IMR-90 (cell line): Measurements from ENCODE around the gene FSIP1. TPM values are rescaled to one million over a fixed set of nuclear protein-coding genes. Genes with fewer than 3 reads are reported as not detected.

Experiments used
- ATAC-seq: fragments of 200-7000 bp; cut with Tn5 transposase; 2 replicates; pipeline ENCODE4 v1.9.1; 2020; ENCODE audit warnings: low read depth, mild to moderate bottlenecking, moderate library complexity
- BruUV-seq: library from RNA; stranded (reverse); fragments of 400-500 nt; replicated peaks from 2 replicates; lab custom pipeline; 2021; lab: Mats Ljungman, UMichigan
- CTCF ChIA-PET: fragments of 300-600 bp; formaldehyde crosslinking; extraction: SDS; loops from one replicate; lab custom pipeline; 2021; ENCODE audit warnings: antibody characterized with exemption; lab: Yijun Ruan, JAX
- POLR2A ChIA-PET: fragments of 300-600 bp; sonication (Branson Sonifier 250); formaldehyde crosslinking; loops from one replicate; lab custom pipeline; 2022; ENCODE audit warnings: antibody characterized with exemption; ENCODE audit not compliant: unreplicated experiment; lab: Charles Lee
- DNase-seq: peaks from one replicate; pipeline ENCODE4 v3.0.0; 2013
- H2AFZ ChIP-seq: replicated peaks from 2 replicates; pipeline ENCODE3; 2013; ENCODE audit warnings: low read length, mild to moderate bottlenecking; ENCODE audit not compliant: poor library complexity
- H2AK5ac ChIP-seq: 2 replicates; pipeline ENCODE4 v1.6.1; 2013; ENCODE audit warnings: low read depth, low read length, inconsistent platforms
- H2AK9ac ChIP-seq: replicated peaks from 2 replicates; pipeline ENCODE3; 2013; ENCODE audit warnings: mild to moderate bottlenecking, low read depth, low read length, moderate library complexity; ENCODE audit not compliant: poor library complexity
- H2BK120ac ChIP-seq: 2 replicates; pipeline ENCODE4 v1.6.1; 2013; ENCODE audit warnings: low read depth, low read length, inconsistent platforms
- H2BK15ac ChIP-seq: 3 replicates; pipeline ENCODE4 v1.6.1; 2013; ENCODE audit warnings: low read depth, low read length, inconsistent platforms
- H2BK20ac ChIP-seq: 2 replicates; pipeline ENCODE4 v1.6.1; 2013; ENCODE audit warnings: low read depth, mild to moderate bottlenecking, inconsistent platforms, low read length, moderate library complexity
- H2BK5ac ChIP-seq: 2 replicates; pipeline ENCODE4 v1.6.1; 2013; ENCODE audit warnings: mild to moderate bottlenecking, low read depth, low read length, inconsistent platforms; ENCODE audit not compliant: poor library complexity, severe bottlenecking
- H3K14ac ChIP-seq: replicated peaks from 2 replicates; pipeline ENCODE4 v1.6.1; 2013; ENCODE audit warnings: low read depth, low read length, inconsistent platforms
- H3K18ac ChIP-seq: 2 replicates; pipeline ENCODE4 v1.6.1; 2013; ENCODE audit warnings: low read depth, low read length, control low read depth
- H3K23ac ChIP-seq: 2 replicates; pipeline ENCODE4 v1.6.1; 2013; ENCODE audit warnings: low read depth, low read length, inconsistent platforms
- H3K27ac ChIP-seq: 2 replicates; pipeline ENCODE4 v1.5.1; 2013; ENCODE audit warnings: mild to moderate bottlenecking, control low read depth, low read length; ENCODE audit not compliant: insufficient read depth
- H3K27me3 ChIP-seq: 2 replicates; pipeline ENCODE4 v1.6.1; 2013; ENCODE audit warnings: low read length; ENCODE audit not compliant: control insufficient read depth, insufficient read depth
- H3K36me3 ChIP-seq: 2 replicates; pipeline ENCODE4 v1.6.1; 2013; ENCODE audit warnings: low read length, mixed read lengths; ENCODE audit not compliant: control insufficient read depth, insufficient read depth
- H3K4ac ChIP-seq: 2 replicates; pipeline ENCODE4 v1.6.1; 2013; ENCODE audit warnings: low read depth, low read length, inconsistent platforms
- H3K4me1 ChIP-seq: 2 replicates; pipeline ENCODE4 v1.6.1; 2013; ENCODE audit warnings: low read length, mixed read lengths; ENCODE audit not compliant: control insufficient read depth, insufficient read depth
- H3K4me2 ChIP-seq: 2 replicates; pipeline ENCODE4 v1.6.1; 2013; ENCODE audit warnings: low read depth, mild to moderate bottlenecking, control low read depth, low read length, moderate library complexity
- H3K4me3 ChIP-seq: 2 replicates; pipeline ENCODE4 v1.5.1; 2013; ENCODE audit warnings: low read depth, mild to moderate bottlenecking, control low read depth, low read length, moderate library complexity; ENCODE audit not compliant: insufficient read depth
- H3K56ac ChIP-seq: 2 replicates; pipeline ENCODE4 v1.6.1; 2013; ENCODE audit warnings: low read length, inconsistent platforms; ENCODE audit not compliant: insufficient read depth; ENCODE audit errors: extremely low read depth
- H3K79me1 ChIP-seq, 2 experiments: 2 replicates each; pipeline ENCODE4 v1.6.1; 2013; ENCODE audit warnings: low read length in 2 of 2, inconsistent platforms in 1 of 2, low read depth in 1 of 2
- H3K9ac ChIP-seq: 2 replicates; pipeline ENCODE4 v1.6.1; 2013; ENCODE audit warnings: low read depth, low read length, control low read depth
- H3K9me1 ChIP-seq: 2 replicates; pipeline ENCODE4 v1.6.1; 2013; ENCODE audit warnings: low read length, inconsistent platforms; ENCODE audit not compliant: insufficient read depth
- H3K9me3 ChIP-seq: 2 replicates; pipeline ENCODE4 v1.6.1; 2013; ENCODE audit warnings: low read length; ENCODE audit not compliant: control insufficient read depth, insufficient read depth
- H4K20me1 ChIP-seq: 2 replicates; pipeline ENCODE4 v1.6.1; 2013; ENCODE audit warnings: low read length, inconsistent platforms; ENCODE audit not compliant: insufficient read depth
- H4K5ac ChIP-seq: 2 replicates; pipeline ENCODE4 v1.6.1; 2013; ENCODE audit warnings: mild to moderate bottlenecking, low read depth, low read length, control low read depth
- H4K8ac ChIP-seq, 2 experiments: 2 replicates each; pipeline ENCODE4 v1.6.1; 2013; ENCODE audit warnings: low read depth in 2 of 2, low read length in 2 of 2, control low read depth in 1 of 2, inconsistent platforms in 1 of 2
- H4K91ac ChIP-seq: 2 replicates; pipeline ENCODE4 v1.6.1; 2013; ENCODE audit warnings: low read depth, low read length, inconsistent platforms; ENCODE audit not compliant: insufficient read depth
- POLR2A ChIP-seq: IDR thresholded peaks from 2 replicates; pipeline ENCODE4 v1.6.1; 2012; ENCODE audit warnings: mild to moderate bottlenecking, low read depth, low read length
- WGBS, 2 experiments: methylation state at CpG; one replicate each; pipeline versions ENCODE4 v1.1.5 to v1.1.7; 2013; ENCODE audit warnings: missing lambda C conversion rate in 2 of 2; ENCODE audit not compliant: insufficient read length in 1 of 2; ENCODE audit errors: extremely low coverage in 2 of 2; 5-methylcytosine and 5-hydroxymethylcytosine counted together
- dilution Hi-C: fragments of 300-500 bp; cut with HindIII; formaldehyde crosslinking; loops from one replicate; pipeline ENCODE4 v1.14.3; 2018; ENCODE audit warnings: low sequenced_read_pairs; ENCODE audit not compliant: unreplicated experiment
- in situ Hi-C: fragments of 300-500 bp; cut with MboI; formaldehyde crosslinking; loops from 3 replicates; pipeline ENCODE4 v1.14.3; 2019; ENCODE audit warnings: low sequenced_read_pairs, inconsistent platforms, mixed read lengths
- intact Hi-C: fragments of 100-400 bp; cut with micrococcal nuclease; formaldehyde crosslinking; loops from 2 replicates; pipeline ENCODE4 v1.10.0; 2022
- polyA plus RNA-seq, 3 experiments: library from polyadenylated mRNA; depleted of rRNA; stranded (reverse); fragments of >200 nt; gene quantifications; 2 replicates each; pipeline ENCODE4 v1.2.3, GENCODE V29; 2012; ENCODE audit warnings: low replicate concordance in 1 of 3
- total RNA-seq: library from RNA; depleted of rRNA; stranded (reverse); fragments of >200 nt; gene quantifications from 2 replicates; pipeline ENCODE4 v1.2.3, GENCODE V29; 2012

Gene FSIP1
- total and polyA plus RNA-seq, 2 of the 4 experiments (the other 2 are of a cell fraction), result 0.10 to 0.18 TPM

DNA sequence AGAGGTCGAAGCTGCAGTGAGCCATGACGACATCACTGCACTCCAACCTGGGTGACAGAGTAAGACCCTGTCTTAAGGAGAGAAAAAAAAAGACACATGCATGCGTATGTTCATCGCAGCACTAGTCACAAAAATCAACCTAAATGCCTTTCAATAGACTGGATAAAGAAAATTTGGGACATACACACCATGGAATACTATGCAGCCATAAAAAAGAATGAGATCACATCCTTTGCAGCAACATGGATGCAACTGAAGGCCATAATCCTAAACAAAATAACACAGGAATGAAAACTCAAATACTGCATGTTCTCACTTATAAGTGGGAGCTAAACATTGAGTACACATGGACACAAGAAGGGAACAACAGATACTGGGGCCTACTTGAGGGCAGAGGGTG lies 53.1 kb downstream of the FSIP1 start:
- intact Hi-C loops (no loop called here), dilution Hi-C loops (no loop called here), in situ Hi-C loops (no loop called here)
- Histone ChIP-seq H4K8ac (no peak overlapping the region), H3K56ac (no peak overlapping the region), H4K20me1 (no peaks in the 10 kb centered on the region), H3K9me1 (no peaks in the 10 kb centered on the region), H2BK5ac (no peak overlapping the region), H3K27ac (no peak overlapping the region), H3K4ac (no peak overlapping the region), H3K79me1 (no peaks in the 10 kb centered on the region), H2AK9ac (no peak overlapping the region), H2AFZ (no peak overlapping the region), H2BK120ac (no peak overlapping the region), H2BK15ac (no peak overlapping the region), H2BK20ac (no peak overlapping the region), H3K4me1 (no peaks in the 10 kb centered on the region), H3K4me3 (no peak overlapping the region), H3K9ac (no peak overlapping the region), H3K4me2 (no peak overlapping the region), H3K36me3 (no peaks in the 10 kb centered on the region), H4K5ac (no peak overlapping the region), H4K91ac (no peak overlapping the region), H3K23ac (no peak overlapping the region), H2AK5ac (no peak overlapping the region), H3K14ac (no peak overlapping the region), H3K18ac (no peak overlapping the region), H3K9me3 (no peaks in the 10 kb centered on the region), H3K27me3 (no peaks in the 10 kb centered on the region)
- no peak for TF ChIP-seq POLR2A
- ChIA-PET CTCF (no interaction called here), POLR2A (no interaction called here)
- no TSS peak for BruUV-seq
- ATAC-seq (no peak), DNase-seq (no peak)
- 100% methylated on average over 1 of the region's 4 CpGs; no CpG with 5 or more reads in 1 of the 2 experiments for WGBS, 2 experiments
